Measurements from ENCODE around the gene CLMN.

GRCh38 chr14:95264271-95264973 lies 55.3 kb downstream of the CLMN start:
- TF ChIP-seq REST (IDR thresholded peaks at IDR 0.05; ENCODE audit: low read depth): no peak
- no peak for TF ChIP-seq CTCF (IDR thresholded peaks at IDR 0.05 in 2 of 3, conservative IDR thresholded peaks at IDR 0.05 in 1 of 3; ENCODE audit: borderline replicate concordance in 1 of 3, insufficient read depth in 1 of 3, low read depth in 2 of 3, low read length in 2 of 3)
- TF ChIP-seq EZH2 (IDR thresholded peaks at IDR 0.05): no peak
- no peak for TF ChIP-seq SP1 (IDR thresholded peaks at IDR 0.05; ENCODE audit: low read depth)
- TF ChIP-seq MAX (IDR thresholded peaks at IDR 0.05): no peak
- TF ChIP-seq JUND (IDR thresholded peaks at IDR 0.05): no peak
- TF ChIP-seq EZH2phosphoT487 (IDR thresholded peaks at IDR 0.05; ENCODE audit: borderline replicate concordance): no peak
- TF ChIP-seq POLR2A (IDR thresholded peaks at IDR 0.05; ENCODE audit: borderline replicate concordance, extremely low read depth, insufficient read depth, insufficient read length): no peak
- no peak for TF ChIP-seq ZNF274 (IDR thresholded peaks at IDR 0.05; ENCODE audit: low read depth, low read length)
